BLaER1 treated with 17β-estradiol and CSF1 and Interleukin-3, amounts not matched to agents 10 nM and 100 nM (cell line): Measurements from ENCODE around the gene CD40LG.

ENCODE experiments used
- H3K27ac ChIP-seq, 11 experiments: shearing (Covaris generic); formaldehyde crosslinking; 2 replicates each; pipeline ENCODE4 v1.8.1; 2022
- H3K27me3 ChIP-seq, 11 experiments: shearing (Covaris generic); formaldehyde crosslinking; 2 replicates each; pipeline ENCODE4 v1.8.1; 2022
- H3K36me3 ChIP-seq, 11 experiments: shearing (Covaris generic); formaldehyde crosslinking; 2 replicates each; pipeline ENCODE4 v1.8.1; 2022
- H3K4me1 ChIP-seq, 10 experiments: shearing (Covaris generic); formaldehyde crosslinking; 2 replicates each; pipeline ENCODE4 v1.8.1; 2022
- H3K4me2 ChIP-seq, 11 experiments: shearing (Covaris generic); formaldehyde crosslinking; 2 replicates each; pipeline ENCODE4 v1.8.1; 2022
- H3K4me3 ChIP-seq, 10 experiments: shearing (Covaris generic); formaldehyde crosslinking; 2 replicates each; pipeline ENCODE4 v1.8.1; 2022
- H3K9ac ChIP-seq, 11 experiments: shearing (Covaris generic); formaldehyde crosslinking; 2 replicates each; pipeline ENCODE4 v1.8.1; 2022
- H3K9me3 ChIP-seq, 11 experiments: shearing (Covaris generic); formaldehyde crosslinking; replicated peaks in 1 of 11; 2 replicates each; pipeline ENCODE4 v1.8.1; 2022
- H4K20me1 ChIP-seq, 11 experiments: shearing (Covaris generic); formaldehyde crosslinking; 2 replicates each; pipeline ENCODE4 v1.8.1; 2022
- Cebpa-rat ChIP-seq, 11 experiments: shearing (Covaris generic); IDR thresholded peaks; 2 replicates each; pipeline ENCODE4 v1.8.1; 2022

The CD40LG gene

GRCh38 chrX:136622568-136622967 is 25.4 kb upstream of the CD40LG start:
- no peak overlapping the region for H3K4me2 ChIP-seq
- H3K36me3 ChIP-seq: no peaks in the 10 kb centered on the region
- no peak overlapping the region for H3K4me3 ChIP-seq
- H4K20me1 ChIP-seq: no peaks in the 10 kb centered on the region
- H3K27me3 ChIP-seq: peaks cover 81 to 100% (median 97%) of the 10 kb centered on the region in 11 experiments
- peaks cover 0 to 15% (median 8%) of the 10 kb centered on the region in 11 experiments; a peak in 3 of 22 replicates for H3K9me3 ChIP-seq
- peaks cover 0 to 25% (median 13%) of the 10 kb centered on the region in 10 experiments; a peak in 13 of 20 replicates for H3K4me1 ChIP-seq
- TF ChIP-seq Cebpa-rat (IDR thresholded peaks at IDR 0.05): no peak
- no peak overlapping the region for H3K27ac ChIP-seq
- no peak overlapping the region for H3K9ac ChIP-seq

GRCh38 chrX:136623396-136623795 is 24.6 kb upstream of the CD40LG start:
- Histone ChIP-seq H3K27ac (no peak overlapping the region), H3K9me3 (peaks cover 0 to 15% (median 8%) of the 10 kb centered on the region in 11 experiments; a peak in 3 of 22 replicates), H3K4me3 (no peak overlapping the region), H3K36me3 (no peaks in the 10 kb centered on the region), H4K20me1 (no peaks in the 10 kb centered on the region), H3K4me1 (peaks cover 0 to 27% (median 15%) of the 10 kb centered on the region in 10 experiments; a peak in 13 of 20 replicates), H3K4me2 (no peak overlapping the region), H3K27me3 (peaks cover 80 to 100% (median 96%) of the 10 kb centered on the region in 11 experiments), H3K9ac (no peak overlapping the region)
- TF ChIP-seq Cebpa-rat (IDR thresholded peaks at IDR 0.05): no peak

GRCh38 chrX:136625246-136625645 is 22.7 kb upstream of the CD40LG start:
- H3K27me3 ChIP-seq: peaks cover 80 to 100% (median 96%) of the 10 kb centered on the region in 11 experiments
- H3K4me1 ChIP-seq: peaks cover 0 to 38% (median 20%) of the 10 kb centered on the region in 10 experiments; a peak in 11 of 20 replicates
- H3K9ac ChIP-seq: no peak overlapping the region
- H3K9me3 ChIP-seq: peaks cover 0 to 3% (median 0%) of the 10 kb centered on the region in 11 experiments; a peak in 3 of 22 replicates
- H3K36me3 ChIP-seq: no peaks in the 10 kb centered on the region
- H3K4me2 ChIP-seq: no peak overlapping the region
- no peak overlapping the region for H3K27ac ChIP-seq
- no peak for TF ChIP-seq Cebpa-rat (IDR thresholded peaks at IDR 0.05)
- H4K20me1 ChIP-seq: no peaks in the 10 kb centered on the region
- H3K4me3 ChIP-seq: no peak overlapping the region

- Histone ChIP-seq H3K27ac (no peak overlapping the region), H3K4me3 (no peak overlapping the region), H3K9me3 (no peaks in the 10 kb centered on the region), H3K36me3 (no peaks in the 10 kb centered on the region), H3K27me3 (peaks cover 87 to 100% (median 98%) of the 10 kb centered on the region in 11 experiments), H3K9ac (no peak overlapping the region), H3K4me1 (peaks cover 0 to 38% (median 20%) of the 10 kb centered on the region in 10 experiments; a peak in 11 of 20 replicates), H3K4me2 (peak overlapping the region in 6 of 11 experiments; percentile 12 to 49 (median 19); a peak in 5 of 22 replicates), H4K20me1 (no peaks in the 10 kb centered on the region)
- TF ChIP-seq Cebpa-rat (IDR thresholded peaks at IDR 0.05): no peak
Observed at GRCh38 chrX:136626237-136626636, 21.7 kb upstream of the CD40LG start.

- Histone ChIP-seq H3K9me3 (no peaks in the 10 kb centered on the region), H3K4me2 (peak overlapping the region in 7 of 11 experiments; percentile 6 to 49 (median 17); a peak in 9 of 22 replicates), H3K9ac (no peak overlapping the region), H4K20me1 (no peaks in the 10 kb centered on the region), H3K27ac (no peak overlapping the region), H3K36me3 (no peaks in the 10 kb centered on the region), H3K4me3 (no peak overlapping the region), H3K4me1 (peaks cover 0 to 38% (median 20%) of the 10 kb centered on the region in 10 experiments; a peak in 11 of 20 replicates), H3K27me3 (peaks cover 87 to 100% (median 98%) of the 10 kb centered on the region in 11 experiments)
- no peak for TF ChIP-seq Cebpa-rat (IDR thresholded peaks at IDR 0.05)
Observed at GRCh38 chrX:136626891-136627290, 21.1 kb upstream of the CD40LG start.

DNA sequence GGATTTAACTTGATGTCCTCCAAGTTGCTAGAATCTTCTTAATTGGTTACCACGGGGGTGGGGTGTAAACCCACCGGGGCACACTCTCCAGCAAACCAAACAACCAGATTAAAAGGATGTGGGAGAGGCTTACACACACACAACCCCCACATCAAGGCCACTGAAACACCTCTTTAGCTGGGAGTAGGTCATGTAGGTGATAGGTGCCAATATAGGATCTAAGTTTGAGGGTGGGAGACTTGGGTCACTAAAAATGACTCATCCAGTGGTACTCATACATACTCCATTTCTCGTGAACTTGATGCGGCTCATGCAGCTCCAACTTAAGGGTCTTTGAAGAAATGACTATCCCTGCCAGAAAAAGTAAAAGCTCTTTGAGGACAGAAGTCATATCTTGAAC is 20.5 kb upstream of the CD40LG start:
- no peaks in the 10 kb centered on the region for H3K9me3 ChIP-seq
- TF ChIP-seq Cebpa-rat (IDR thresholded peaks at IDR 0.05): no peak
- no peak overlapping the region for H3K9ac ChIP-seq
- H3K4me2 ChIP-seq: peak overlapping the region in 6 of 11 experiments; percentile 6 to 49 (median 19); a peak in 9 of 22 replicates
- H3K36me3 ChIP-seq: no peaks in the 10 kb centered on the region
- no peak overlapping the region for H3K27ac ChIP-seq
- H3K4me1 ChIP-seq: peaks cover 0 to 38% (median 20%) of the 10 kb centered on the region in 10 experiments; a peak in 11 of 20 replicates
- peaks cover 89 to 100% (median 98%) of the 10 kb centered on the region in 11 experiments for H3K27me3 ChIP-seq
- no peaks in the 10 kb centered on the region for H4K20me1 ChIP-seq
- no peak overlapping the region for H3K4me3 ChIP-seq

DNA sequence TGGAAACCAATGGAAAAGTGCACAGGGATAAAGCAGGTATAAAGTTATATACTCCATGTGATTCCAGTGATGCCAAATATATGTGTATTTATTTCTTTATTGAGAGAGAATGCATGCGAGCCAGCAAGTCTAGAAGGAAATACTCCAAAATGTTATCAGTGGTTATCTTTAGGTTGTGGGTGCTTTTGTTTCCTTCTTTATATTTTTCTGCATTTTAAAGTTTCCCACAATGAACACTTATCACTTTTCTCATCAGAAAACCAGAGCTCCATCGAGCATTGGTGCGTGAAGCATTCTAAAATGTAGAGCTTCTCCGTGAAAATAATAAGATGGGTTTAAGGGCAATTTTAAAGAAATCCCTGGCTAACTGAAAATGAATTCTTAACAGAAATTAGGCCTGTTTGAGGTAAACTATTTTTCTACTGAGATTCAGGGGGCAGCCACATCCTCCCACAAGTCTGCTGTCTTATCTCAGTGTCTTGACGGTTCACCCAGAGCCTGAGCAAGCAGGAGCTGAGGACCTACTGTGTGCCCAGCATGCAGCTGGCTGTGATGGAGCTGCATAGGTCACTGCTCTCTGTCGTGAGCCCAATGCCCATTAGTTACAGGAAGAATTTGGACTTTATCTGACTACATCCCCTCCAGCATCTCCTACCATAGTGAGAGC is 18.7 kb upstream of the CD40LG start:
- H3K4me1 ChIP-seq: peaks cover 0 to 38% (median 20%) of the 10 kb centered on the region in 10 experiments; a peak in 11 of 20 replicates
- TF ChIP-seq Cebpa-rat (IDR thresholded peaks at IDR 0.05): no peak
- peak overlapping the region in 6 of 11 experiments; percentile 6 to 60 (median 28); a peak in 9 of 22 replicates for H3K4me2 ChIP-seq
- no peak overlapping the region for H3K27ac ChIP-seq
- no peak overlapping the region for H3K4me3 ChIP-seq
- peaks cover 94 to 100% (median 99%) of the 10 kb centered on the region in 11 experiments for H3K27me3 ChIP-seq
- no peaks in the 10 kb centered on the region for H3K9me3 ChIP-seq
- H4K20me1 ChIP-seq: no peaks in the 10 kb centered on the region
- no peak overlapping the region for H3K9ac ChIP-seq
- H3K36me3 ChIP-seq: no peaks in the 10 kb centered on the region

DNA sequence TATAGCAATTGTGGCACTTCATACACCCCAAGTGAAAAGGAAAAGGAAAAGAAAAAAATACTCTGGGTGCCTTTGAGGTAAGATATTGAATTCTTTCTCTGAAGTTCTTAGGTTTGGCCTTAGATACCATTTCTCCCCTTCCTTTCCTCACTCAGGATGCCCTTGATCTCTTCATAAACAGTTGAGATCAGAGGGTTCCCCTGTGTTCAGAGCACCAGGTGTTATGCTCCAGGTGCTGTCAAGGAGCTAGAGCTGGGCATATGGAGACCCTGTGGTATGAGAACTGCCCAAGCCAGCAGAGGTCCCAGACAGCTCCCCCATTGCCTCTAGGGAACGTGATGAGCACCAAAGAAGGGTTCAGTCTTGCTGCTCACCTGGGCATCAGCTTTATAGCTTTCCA is 17.1 kb upstream of the CD40LG start:
- Histone ChIP-seq H3K9me3 (no peaks in the 10 kb centered on the region), H3K4me2 (no peak overlapping the region), H4K20me1 (no peaks in the 10 kb centered on the region), H3K4me1 (peaks cover 12 to 51% (median 33%) of the 10 kb centered on the region in 10 experiments), H3K27me3 (peaks cover 95 to 100% (median 99%) of the 10 kb centered on the region in 11 experiments), H3K9ac (no peak overlapping the region), H3K36me3 (no peaks in the 10 kb centered on the region), H3K4me3 (no peak overlapping the region), H3K27ac (no peak overlapping the region)
- TF ChIP-seq Cebpa-rat (IDR thresholded peaks at IDR 0.05): no peak

DNA sequence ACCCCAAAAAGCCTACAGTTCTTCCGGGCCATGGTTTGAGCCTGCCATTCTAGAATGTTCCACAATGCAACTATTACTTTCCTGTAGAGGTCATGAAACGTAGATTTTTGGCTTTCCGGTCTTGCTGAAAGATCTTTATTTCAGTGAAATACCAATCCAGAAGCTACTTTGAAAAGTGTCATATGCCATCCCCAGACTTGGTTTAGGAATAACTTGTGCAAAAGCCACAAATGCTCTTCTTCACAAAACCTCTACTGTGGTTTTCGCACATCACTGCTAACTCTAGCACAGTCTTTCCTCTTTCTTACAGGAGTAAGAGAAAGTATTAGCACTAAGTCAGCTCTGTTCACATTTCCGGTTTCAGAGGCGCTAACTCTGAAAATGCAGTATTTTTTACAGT is 12.7 kb upstream of the CD40LG start:
- no peaks in the 10 kb centered on the region; a peak in 1 of 22 replicates for H3K9me3 ChIP-seq
- no peaks in the 10 kb centered on the region for H3K36me3 ChIP-seq
- no peak overlapping the region for H3K4me3 ChIP-seq
- no peaks in the 10 kb centered on the region for H4K20me1 ChIP-seq
- no peak overlapping the region for H3K27ac ChIP-seq
- peak overlapping the region; percentile 6 to 50 (median 38); a peak in 20 of 22 replicates for H3K4me2 ChIP-seq
- H3K4me1 ChIP-seq: peaks cover 21 to 35% (median 27%) of the 10 kb centered on the region in 10 experiments
- TF ChIP-seq Cebpa-rat (IDR thresholded peaks at IDR 0.05): no peak
- H3K27me3 ChIP-seq: peaks cover 91 to 100% (median 99%) of the 10 kb centered on the region in 11 experiments
- H3K9ac ChIP-seq: no peak overlapping the region
